ENCODE data around the gene DVL3. TPM values are rescaled to one million over a fixed set of nuclear protein-coding genes. Genes with fewer than 3 reads are reported as not detected.

DVL3 gene
- total and polyA plus RNA-seq, 10 donors, result 12.3 to 67.3 (median 47.9) TPM

GRCh38 chr3:184176377-184177330 lies 21.5 kb downstream of the DVL3 start:
- intact Hi-C loops (cut with DNase I; ENCODE audit: low total_unique reads), result no loop called here
- H3K36me3 ChIP-seq, result peaks cover 0 to 64% (median 55%) of the 10 kb centered on the region in 6 donors
- peaks cover 28 to 57% (median 41%) of the 10 kb centered on the region in 6 donors for H3K4me1 ChIP-seq
- TF ChIP-seq, protein P1, sequence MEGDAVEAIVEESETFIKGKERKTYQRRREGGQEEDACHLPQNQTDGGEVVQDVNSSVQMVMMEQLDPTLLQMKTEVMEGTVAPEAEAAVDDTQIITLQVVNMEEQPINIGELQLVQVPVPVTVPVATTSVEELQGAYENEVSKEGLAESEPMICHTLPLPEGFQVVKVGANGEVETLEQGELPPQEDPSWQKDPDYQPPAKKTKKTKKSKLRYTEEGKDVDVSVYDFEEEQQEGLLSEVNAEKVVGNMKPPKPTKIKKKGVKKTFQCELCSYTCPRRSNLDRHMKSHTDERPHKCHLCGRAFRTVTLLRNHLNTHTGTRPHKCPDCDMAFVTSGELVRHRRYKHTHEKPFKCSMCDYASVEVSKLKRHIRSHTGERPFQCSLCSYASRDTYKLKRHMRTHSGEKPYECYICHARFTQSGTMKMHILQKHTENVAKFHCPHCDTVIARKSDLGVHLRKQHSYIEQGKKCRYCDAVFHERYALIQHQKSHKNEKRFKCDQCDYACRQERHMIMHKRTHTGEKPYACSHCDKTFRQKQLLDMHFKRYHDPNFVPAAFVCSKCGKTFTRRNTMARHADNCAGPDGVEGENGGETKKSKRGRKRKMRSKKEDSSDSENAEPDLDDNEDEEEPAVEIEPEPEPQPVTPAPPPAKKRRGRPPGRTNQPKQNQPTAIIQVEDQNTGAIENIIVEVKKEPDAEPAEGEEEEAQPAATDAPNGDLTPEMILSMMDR (IDR thresholded peaks at IDR 0.05 in 8 of 11, conservative IDR thresholded peaks at IDR 0.05 in 3 of 11), result no peak
- TF ChIP-seq POLR2AphosphoS5 (IDR thresholded peaks at IDR 0.05) (peak in 2 of 3 donors; percentile 12 to 53), POLR2A (IDR thresholded peaks at IDR 0.05) (no peak)
- peak overlapping the region; percentile 29 to 97 (median 92) for H3K27ac ChIP-seq
- H3K4me3 ChIP-seq, result peak overlapping the region; percentile 79 to 96 (median 90)
- H3K27me3 ChIP-seq (replicated peaks in 1 of 7), result no peaks in the 10 kb centered on the region
- peak; percentile 83 for DNase-seq
- H3K9me3 ChIP-seq, result no peaks in the 10 kb centered on the region
- 43 to 70% (median 54%) methylated on average over 11 to 19 of the region's 19 CpGs for WGBS, 5 donors

- H3K27me3 ChIP-seq (replicated peaks in 1 of 7), result no peaks in the 10 kb centered on the region
- TF ChIP-seq, protein P1 (IDR thresholded peaks at IDR 0.05 in 8 of 11, conservative IDR thresholded peaks at IDR 0.05 in 3 of 11), result no peak
- no peak for TF ChIP-seq POLR2AphosphoS5 (IDR thresholded peaks at IDR 0.05)
- TF ChIP-seq POLR2A (IDR thresholded peaks at IDR 0.05), result no peak
- H3K4me3 ChIP-seq, result peak overlapping the region in 5 of 8 donors; percentile 79 to 96 (median 90)
- peak; percentile 61 for DNase-seq
- WGBS, 5 donors, result 26 to 58% (median 56%) methylated on average over 4 of the region's 4 CpGs
- peak overlapping the region; percentile 24 to 97 (median 92) for H3K27ac ChIP-seq
- peaks cover 0 to 64% (median 55%) of the 10 kb centered on the region in 6 donors for H3K36me3 ChIP-seq
- intact Hi-C loops (cut with DNase I; ENCODE audit: low total_unique reads), result no loop called here
- H3K9me3 ChIP-seq, result no peaks in the 10 kb centered on the region
- H3K4me1 ChIP-seq, result peaks cover 28 to 57% (median 41%) of the 10 kb centered on the region in 6 donors
Observed at GRCh38 chr3:184177331-184177731, 22.2 kb downstream of the DVL3 start.

- TF ChIP-seq, protein P1 (IDR thresholded peaks at IDR 0.05 in 8 of 11, conservative IDR thresholded peaks at IDR 0.05 in 3 of 11), result no peak
- TF ChIP-seq POLR2A (IDR thresholded peaks at IDR 0.05), result no peak
- H3K27ac ChIP-seq, result peak overlapping the region in 5 of 8 donors; percentile 91 to 97 (median 94)
- no peaks in the 10 kb centered on the region for H3K27me3 ChIP-seq (replicated peaks in 1 of 7)
- peak; percentile 68 for DNase-seq
- intact Hi-C loops (cut with DNase I; ENCODE audit: low total_unique reads), result no loop called here
- WGBS, 5 donors, result 91 to 95% (median 92%) methylated on average over 14 of the region's 14 CpGs
- peaks cover 0 to 64% (median 57%) of the 10 kb centered on the region in 6 donors for H3K36me3 ChIP-seq
- peak overlapping the region in 1 of 8 donors; percentile 79 for H3K4me3 ChIP-seq
- peaks cover 28 to 57% (median 41%) of the 10 kb centered on the region in 6 donors for H3K4me1 ChIP-seq
- no peaks in the 10 kb centered on the region for H3K9me3 ChIP-seq
Observed at GRCh38 chr3:184177767-184178306, 22.7 kb downstream of the DVL3 start.

All from spleen (tissue), 11 donors.